HG02840 (cell line): ENCODE results near the gene ACOT13.
"Not testable (repeated sequence)": the region's sequence is repeated elsewhere in the genome, so short reads cannot be mapped to it uniquely, and the experiment has no call there.

Source experiments
- ATAC-seq: cut with Tn5 transposase; IDR thresholded peaks from one replicate; pipeline ENCODE4 v1.9.1; 2021; ENCODE audit warnings: mild to moderate bottlenecking, moderate library complexity, moderate number of reproducible peaks; ENCODE audit not compliant: unreplicated experiment, low FRiP score

Gene ACOT13

GRCh38 chr6:24690593-24690992 is 23.7 kb downstream of the ACOT13 start:
- ATAC-seq = no peak

DNA sequence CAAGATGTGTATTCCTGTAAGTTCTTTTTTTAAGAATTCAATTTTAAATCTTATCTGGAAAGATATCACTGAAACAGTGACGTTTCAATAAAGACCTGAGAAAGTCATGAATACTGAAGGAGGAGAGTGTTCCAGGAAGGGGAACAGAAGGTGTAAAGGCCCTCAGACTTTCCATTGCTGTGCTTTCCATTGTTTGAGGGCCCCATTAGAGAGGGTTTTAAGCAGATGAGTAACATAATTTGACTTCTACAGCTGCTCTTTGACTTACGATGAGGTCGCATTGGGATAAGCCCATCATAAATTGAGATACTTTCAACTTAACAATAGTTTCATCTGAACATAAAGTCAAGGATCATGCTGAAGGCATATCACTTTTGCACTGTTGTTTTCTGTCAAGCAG is 24.7 kb downstream of the ACOT13 start:
- no peak for ATAC-seq

GRCh38 chr6:24692003-24692402 is 25.1 kb downstream of the ACOT13 start:
- ATAC-seq = no peak

DNA sequence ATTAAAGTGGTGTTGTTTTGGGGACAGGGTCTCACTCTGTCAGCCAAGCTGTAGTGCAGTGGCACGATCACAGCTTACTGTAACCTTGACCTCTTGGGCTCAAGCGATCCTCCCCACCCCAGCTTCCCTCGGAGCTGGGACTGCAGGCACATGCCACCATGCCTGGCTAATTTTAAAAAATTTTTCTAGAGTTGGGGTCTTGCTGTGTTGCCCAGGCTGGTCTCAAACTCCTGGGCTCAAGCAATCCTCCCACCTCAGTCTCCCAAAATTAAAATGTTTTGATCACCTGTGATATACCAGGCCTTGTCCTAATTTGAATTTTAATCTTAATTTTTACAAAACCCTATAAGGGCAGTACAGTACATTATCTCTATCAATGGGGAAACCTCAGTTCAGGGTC is 25.5 kb downstream of the ACOT13 start:
- no peak for ATAC-seq

DNA sequence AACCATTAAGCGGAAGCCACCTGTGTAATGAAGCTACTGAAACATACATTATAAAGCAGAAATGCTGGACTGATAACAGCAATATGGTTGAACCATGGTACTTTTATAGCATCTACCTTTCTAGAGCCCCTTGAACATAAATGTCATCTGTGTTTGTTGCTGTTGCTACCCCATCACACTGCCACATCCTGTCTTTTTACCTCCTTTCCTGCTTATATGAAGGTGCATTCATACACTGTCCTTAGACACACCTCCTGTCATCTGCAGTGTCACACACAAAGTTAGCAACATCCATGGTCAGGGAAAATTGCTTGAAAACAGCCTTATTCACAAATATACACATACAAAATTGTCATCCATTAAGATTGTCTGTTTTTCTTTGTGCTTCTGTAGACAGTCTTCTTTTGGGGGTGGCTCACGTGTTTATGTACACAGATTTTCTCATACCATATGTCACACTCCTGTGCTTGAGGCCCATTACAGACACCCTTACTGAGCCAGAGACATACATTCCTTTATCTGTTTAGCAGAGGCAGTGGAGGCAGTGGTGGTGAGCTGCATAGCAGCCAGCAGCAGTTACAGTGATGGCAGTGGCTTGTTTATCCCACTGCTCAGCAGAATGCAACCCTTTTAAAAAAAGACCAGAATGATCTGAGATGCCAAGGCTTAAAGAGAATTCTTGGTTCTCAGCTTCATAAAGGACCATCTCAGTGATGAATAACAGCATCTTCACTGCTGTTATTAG is 26.1 kb downstream of the ACOT13 start:
- ATAC-seq = no peak

DNA sequence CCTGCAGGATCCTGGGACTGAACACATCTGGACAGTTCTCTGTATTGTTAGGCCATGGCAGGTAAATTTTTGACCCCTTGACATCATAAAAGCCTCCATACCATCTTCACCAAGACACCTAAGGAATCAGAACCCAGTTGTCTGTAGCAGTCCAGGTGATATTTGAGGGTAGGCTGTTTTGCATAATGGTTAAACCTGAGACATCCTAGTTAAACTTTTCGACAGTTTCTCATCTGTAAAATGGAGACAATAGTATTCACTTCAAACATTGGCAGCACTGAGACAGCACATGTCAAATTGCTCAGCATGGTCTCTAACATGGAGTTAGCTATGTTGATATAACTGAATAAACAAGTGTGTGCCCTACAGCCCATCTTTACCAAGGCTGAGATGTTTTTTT is 27.3 kb downstream of the ACOT13 start:
- no peak for ATAC-seq

DNA sequence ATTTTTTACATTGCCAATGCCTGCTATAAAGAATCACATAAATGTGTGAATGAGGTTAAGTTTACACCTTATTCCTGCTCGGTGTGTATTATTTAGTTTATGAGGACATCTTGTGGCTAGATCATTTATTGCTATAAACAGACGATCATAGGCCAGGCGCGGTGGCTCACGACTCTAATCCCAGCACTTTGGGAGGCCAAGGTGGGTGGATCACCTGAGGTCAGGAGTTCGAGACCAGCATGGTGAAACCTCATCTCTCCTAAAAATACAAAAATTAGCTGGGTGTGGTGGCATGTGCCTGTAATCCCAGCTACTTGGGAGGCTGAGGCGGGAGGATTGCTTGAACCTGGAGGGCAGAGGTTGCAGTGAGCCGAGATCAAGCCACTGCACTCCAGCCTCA is 28.8 kb downstream of the ACOT13 start:
- ATAC-seq = not testable (repeated sequence)

DNA sequence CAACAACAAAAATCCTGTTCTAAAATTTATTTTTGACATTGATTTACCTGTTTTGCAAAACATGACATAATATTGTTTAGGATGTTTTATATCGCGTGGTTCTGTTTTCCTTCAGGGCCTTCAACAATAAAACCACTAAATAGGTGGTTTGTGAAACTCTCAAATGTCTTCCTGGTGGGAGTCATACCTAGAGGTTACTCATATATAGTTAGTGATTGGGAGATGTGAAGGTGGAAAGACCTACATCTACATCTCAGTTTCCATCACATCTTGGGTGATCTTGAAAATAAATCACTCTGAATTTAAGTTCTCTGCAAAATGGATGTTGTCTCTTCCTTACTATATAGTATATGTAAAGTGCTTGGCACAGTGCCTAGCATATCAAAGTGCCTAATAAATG is 29.2 kb downstream of the ACOT13 start:
- no peak for ATAC-seq

GRCh38 chr6:24699521-24700359 is 32.9 kb downstream of the ACOT13 start:
- no peak for ATAC-seq

DNA sequence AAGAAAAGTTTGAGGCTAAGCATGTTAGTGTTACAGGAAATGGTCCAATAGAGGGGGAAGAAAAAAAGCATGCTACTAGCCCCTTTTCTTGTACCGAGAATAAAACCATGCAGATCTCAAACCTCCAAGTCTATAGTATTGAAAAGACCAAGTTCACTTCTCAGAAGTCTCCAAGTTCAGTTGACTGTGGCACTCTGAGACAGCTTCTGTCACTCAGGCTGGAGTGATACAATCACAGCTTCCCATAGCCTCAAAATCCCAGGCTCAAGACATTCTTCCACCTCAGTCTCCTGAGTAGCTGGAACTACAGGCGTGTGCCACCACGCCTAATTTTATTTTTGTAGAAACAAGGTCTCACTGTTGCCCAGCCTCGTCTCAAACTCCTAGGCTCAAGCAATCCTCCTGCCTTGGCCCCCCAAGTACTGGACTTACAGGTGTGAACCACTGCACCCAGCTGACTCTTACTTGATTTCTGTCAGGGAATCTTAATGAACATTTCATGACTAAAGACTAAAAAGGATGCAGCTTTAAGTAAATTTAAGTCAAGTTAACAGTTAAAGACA is 35.9 kb downstream of the ACOT13 start:
- no peak for ATAC-seq

DNA sequence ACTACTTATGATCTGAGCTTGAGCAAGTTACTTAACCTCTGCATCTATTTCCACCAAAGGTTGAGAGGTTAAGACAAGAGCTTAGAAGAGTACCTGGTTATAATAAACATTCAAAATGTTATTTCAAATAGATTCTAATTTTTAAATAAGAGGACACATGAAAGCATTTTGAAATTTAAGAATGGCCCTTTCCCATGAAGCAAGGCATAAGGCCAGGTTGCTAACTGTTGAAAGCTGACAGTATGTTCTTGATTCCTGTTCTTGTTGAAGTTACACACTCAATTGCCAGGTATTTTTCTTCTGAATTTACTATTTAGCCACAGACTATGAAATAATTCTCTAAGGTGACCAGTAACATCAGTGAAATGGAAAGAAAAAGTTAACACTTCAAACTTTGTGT is 37.6 kb downstream of the ACOT13 start:
- ATAC-seq = no peak

DNA sequence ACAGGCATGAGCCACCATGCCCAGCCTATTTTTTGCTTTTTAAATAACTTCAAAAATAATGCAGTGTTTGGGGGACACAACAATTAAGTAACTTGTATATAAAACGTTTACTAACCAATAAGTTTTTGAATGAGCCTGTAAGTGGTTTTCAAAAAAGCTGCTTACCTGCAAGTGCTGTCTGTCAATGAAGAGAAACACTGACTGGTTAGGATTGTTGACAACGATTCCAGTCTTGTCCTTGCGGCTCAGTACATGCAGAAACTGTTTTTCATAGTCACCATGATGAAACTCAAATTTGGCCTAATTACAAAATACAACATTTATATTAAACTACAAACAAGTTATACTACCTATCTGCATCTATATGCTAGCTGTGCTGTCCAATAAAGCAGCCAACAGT is 41.7 kb downstream of the ACOT13 start:
- ATAC-seq = no peak

DNA sequence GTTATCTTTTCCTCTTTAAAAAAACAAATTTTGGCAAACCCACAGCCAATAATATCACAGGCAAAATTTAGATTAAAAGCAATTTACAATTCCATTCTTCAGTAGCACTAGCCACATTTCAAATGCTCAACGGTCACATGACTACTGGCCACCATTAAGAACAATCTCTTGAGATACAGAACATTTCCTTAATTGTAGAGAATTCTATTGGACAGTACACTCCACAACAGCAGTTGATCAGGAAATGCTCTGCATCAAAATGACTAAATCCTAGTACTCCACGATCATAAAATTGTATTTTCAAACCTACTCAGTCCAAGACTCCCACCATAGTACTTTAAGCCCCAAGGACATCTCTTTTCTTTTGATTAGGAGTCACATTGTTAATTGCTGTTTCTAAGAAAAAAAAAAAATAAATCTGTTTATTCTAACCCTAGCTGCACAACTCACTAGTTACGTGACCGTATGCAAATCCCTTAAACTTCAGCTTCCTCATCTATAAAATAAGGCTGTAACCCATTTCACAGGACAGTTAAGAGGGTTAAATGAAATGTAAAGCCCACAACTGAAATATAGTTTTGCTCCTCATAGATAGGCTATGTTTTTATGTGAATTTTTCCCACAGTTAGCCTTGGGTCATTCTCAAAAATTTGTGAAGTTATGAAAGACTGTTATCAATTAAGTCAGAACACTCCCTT is 42.3 kb downstream of the ACOT13 start:
- ATAC-seq = no peak

DNA sequence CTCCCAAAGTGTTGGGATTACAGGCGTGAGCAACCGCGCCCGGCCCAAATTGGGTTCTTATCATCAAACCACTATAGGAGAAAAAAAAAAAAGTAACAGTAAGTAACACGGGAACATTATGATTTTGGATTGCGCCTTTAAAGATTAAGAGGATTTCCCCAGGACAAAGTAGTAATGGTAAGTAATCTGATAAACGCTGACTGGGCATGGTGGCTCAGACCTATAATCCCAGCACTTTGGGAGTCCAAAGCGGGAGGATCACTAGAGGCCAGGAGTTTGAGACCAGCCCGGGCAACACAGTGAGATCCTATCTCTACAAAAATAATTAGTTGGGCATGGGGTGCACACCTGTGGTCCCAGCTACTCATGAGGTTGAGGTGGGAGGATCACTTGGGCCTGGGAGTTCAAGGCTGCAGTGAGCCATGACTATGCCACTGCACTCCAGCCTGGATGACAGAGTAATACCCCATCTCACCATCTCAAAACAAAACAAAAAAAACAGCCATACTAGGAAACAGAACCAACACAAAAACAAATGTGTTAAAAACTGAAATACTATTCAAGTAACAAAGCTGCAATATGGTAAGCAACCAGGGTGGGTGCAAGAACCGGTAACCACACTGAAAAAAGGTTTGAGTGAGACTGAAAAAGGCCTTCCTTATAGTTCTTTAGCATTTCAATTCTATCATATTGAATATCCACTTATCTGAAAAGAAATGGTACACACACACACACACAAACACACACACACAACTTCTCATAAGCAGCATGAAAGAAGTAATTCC is 43.8 kb downstream of the ACOT13 start:
- ATAC-seq = no peak

DNA sequence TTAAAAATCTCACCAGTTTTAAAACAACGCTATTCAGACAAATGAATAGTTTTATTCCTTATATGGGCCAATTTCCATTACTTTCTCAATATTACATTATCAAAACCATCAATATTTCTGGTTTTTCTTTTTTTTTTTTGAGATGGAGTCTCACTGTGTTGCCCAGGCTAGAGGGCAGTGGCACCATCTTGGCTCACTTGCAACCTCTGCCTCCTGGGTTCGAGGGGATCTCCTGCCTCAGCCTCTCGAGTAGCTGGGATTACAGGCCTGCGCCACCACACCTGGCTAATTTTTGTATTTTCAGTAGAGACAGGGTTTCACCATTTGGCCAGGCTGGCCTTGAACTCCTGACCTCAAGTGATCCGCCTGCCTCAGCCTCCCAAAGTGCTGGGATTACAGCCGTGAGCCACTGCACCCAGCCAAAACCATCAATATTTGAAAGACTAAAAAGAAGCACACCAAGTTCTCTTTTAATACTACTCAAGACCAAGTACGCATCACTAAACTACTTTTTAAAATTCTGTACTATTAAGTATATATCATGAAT is 49.8 kb downstream of the ACOT13 start:
- not testable (repeated sequence) for ATAC-seq

DNA sequence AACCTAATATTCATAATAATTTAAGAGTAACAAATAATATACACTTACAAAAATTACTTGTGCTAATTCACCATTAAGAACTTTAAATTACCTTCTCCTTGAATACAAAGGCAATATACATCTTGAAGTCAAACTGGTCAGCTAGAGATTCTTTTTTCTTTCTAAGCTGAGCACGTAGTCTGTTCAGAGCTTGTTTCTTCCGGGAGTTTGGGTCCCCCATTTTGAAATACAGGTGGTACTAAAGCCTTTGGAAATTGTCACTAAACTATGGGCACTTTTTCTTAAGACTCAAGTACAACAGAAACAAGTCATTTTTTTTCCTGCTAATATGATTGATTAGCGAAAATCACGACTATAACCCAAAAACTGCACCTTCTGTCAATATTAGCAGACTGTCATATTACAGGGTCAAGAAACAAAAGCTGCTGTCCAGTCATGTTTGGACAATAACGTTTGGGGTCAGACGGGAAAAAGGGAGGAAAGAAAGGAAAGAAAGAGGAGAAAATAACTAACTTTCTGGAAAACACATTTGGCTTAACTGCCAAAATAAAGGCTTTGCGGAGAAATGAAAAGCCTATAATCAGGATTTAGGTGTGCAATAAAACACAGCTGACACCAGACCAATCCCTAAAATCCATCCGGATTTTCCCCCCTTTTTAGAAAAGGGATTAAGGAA is 51.7 kb downstream of the ACOT13 start:
- no peak for ATAC-seq

- no peak for ATAC-seq
Measured at GRCh38 chr6:24719125-24719971, 52.5 kb downstream of the ACOT13 start, which contains the start of gene C6orf62. Gene C6orf62 (minus strand): TSS chr6:24719154. CDS start chr6:24718668, 486 bp downstream.

DNA sequence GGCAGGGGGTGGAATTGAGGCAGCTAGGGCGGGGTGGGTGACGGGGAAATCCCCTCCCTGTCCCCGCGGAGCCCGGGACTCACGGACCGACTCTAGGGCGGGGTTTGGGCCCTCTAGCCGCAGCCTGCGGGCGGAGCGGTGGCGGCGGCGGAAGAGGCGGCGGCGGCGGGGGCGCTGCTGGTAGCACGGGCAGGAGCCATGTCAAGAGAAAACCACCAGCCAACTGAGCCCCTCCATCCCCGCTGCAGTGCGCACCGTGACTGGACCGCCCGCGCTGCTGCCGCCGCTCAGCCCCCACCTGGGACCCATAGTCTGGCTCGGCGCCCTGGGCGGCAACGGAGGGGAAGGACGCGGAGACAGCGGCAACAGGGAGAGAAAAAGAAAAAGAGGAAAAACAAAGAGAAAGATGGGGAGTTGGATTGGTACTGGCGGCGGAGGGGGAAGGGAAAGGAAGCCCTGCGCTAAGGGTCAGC is 53.3 kb downstream of the ACOT13 start:
- no peak for ATAC-seq
